Activated gamma-delta T cell treated with Interleukin-2 at 50 U/mL for 16 hours (primary cell): ENCODE data around the gene TOX2.

ENCODE experiments used
- DNase-seq: peaks from one replicate; pipeline ENCODE4 v3.0.0-alpha.2; 2020

The TOX2 gene

GRCh38 chr20:44068316-44069201 is 153.9 kb downstream of the TOX2 start:
- DNase-seq = no peak

- DNase-seq = peak; percentile 50
These were observed 154.8 kb downstream of the TOX2 start for GRCh38 chr20:44069203-44070011.

- peak; percentile 42 for DNase-seq
These were observed 155.7 kb downstream of the TOX2 start for GRCh38 chr20:44070139-44070900.

GRCh38 chr20:44071057-44071456 is 156.4 kb downstream of the TOX2 start:
- no peak for DNase-seq

- no peak for DNase-seq
These were observed 157.0 kb downstream of the TOX2 start for GRCh38 chr20:44071526-44072111.

- DNase-seq = no peak
These were observed 157.7 kb downstream of the TOX2 start for GRCh38 chr20:44072384-44072783.

GRCh38 chr20:44073011-44073674 is 158.5 kb downstream of the TOX2 start:
- DNase-seq = no peak

- no peak for DNase-seq
These were observed 159.0 kb downstream of the TOX2 start for GRCh38 chr20:44073675-44074071.

- DNase-seq = no peak
These were observed 159.8 kb downstream of the TOX2 start for GRCh38 chr20:44074252-44075151.

- DNase-seq = no peak
These were observed 160.7 kb downstream of the TOX2 start for GRCh38 chr20:44075191-44075949.

- no peak for DNase-seq
These were observed 161.2 kb downstream of the TOX2 start for GRCh38 chr20:44075950-44076232.

- no peak for DNase-seq
These were observed 164.6 kb downstream of the TOX2 start for GRCh38 chr20:44079291-44079690.

GRCh38 chr20:44080064-44080463 is 165.4 kb downstream of the TOX2 start:
- DNase-seq = no peak

GRCh38 chr20:44080646-44081267 is 166.1 kb downstream of the TOX2 start:
- DNase-seq = peak; percentile 80

GRCh38 chr20:44081476-44081875 is 166.8 kb downstream of the TOX2 start:
- no peak for DNase-seq

- no peak for DNase-seq
These were observed 167.2 kb downstream of the TOX2 start for GRCh38 chr20:44081888-44082287.

GRCh38 chr20:44083220-44083933 is 168.7 kb downstream of the TOX2 start:
- no peak for DNase-seq

GRCh38 chr20:44084439-44084838 is 169.8 kb downstream of the TOX2 start:
- no peak for DNase-seq

GRCh38 chr20:44084891-44085290 is 170.2 kb downstream of the TOX2 start:
- DNase-seq = no peak
